HuH-7 (cell line): Measurements from ENCODE around the gene CD82.

Experiments
- DNase-seq: peaks from one replicate; pipeline ENCODE4 v3.0.0; 2011; ENCODE audit warnings: low spot score

The CD82 gene

DNA sequence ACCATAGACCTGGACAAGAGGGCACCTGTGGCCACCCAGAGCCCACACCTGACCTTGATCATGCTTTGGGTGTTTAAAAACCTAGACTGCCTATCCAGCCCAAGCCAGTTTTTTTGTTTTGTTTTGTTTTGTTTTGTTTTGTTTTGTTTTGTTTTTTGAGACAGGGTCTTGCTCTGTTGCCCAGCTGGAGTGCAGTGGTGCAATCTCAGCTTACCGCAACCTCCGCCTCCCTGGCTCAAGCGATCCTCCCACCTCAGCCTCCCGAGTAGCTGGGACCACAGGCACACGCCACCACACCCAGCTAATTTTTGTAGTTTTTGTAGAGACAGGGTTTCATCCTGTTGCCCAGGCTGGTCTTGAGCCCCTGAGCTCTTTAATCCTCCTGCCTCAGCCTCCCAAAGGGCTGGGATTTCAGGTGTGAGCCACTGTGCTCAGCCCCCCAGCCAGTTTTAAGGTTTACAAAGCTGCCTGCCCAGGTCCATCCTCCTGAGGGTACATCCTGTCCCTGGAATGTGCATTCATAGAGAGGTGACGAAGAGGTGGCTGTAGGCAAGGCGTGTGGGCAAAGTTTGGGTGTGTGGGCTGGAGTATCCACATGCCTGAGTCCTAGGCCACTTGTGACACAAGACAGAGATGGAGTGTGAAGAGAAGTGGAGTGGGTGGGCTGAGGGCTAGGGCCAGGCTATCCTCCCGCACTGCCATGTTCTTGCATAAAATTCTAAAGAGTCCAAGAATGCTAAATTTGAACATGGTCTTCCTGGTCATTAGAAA lies 3.3 kb upstream of the CD82 start:
- no peak for DNase-seq

GRCh38 chr11:44562845-44563460 lies 2.5 kb upstream of the CD82 start:
- DNase-seq, result no peak

DNA sequence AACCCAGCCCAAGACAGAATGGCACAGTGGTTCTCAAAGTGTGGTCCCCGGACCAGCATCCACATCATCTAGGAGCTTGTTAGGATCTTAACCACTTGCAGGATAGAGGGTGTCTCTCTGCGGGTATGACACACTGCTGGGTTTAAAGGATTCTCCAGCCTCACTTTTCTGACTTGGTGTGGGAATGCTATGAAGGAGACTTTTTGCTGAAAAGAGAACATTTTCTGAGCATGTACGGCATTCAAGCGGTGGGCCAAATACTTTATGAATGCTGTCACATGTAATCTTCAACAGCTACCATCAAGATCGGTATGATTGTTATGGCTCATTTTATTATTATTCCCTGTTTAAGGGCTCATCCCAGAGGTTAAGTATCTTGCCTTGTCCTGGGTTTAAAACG lies 1.8 kb upstream of the CD82 start:
- no peak for DNase-seq

DNA sequence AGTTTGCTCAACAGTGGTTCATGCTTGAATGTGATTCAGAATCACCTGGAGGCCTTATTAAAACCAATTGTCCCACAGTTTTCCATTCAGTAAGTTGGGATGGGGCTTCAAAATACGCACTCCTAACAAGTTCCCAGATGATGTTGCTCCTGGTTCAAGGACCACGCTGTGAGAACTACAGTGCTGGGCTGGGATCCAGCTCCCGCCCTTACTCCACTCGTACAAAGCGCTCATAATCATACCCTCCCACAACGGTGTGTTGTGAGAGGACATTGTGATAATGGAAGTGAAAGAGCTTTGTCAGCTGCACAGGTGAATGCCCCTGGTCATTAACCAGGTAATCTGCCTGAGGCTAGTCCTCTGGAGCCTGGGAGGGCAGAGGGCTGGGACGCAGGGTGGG lies 1.3 kb upstream of the CD82 start:
- DNase-seq, result no peak

DNA sequence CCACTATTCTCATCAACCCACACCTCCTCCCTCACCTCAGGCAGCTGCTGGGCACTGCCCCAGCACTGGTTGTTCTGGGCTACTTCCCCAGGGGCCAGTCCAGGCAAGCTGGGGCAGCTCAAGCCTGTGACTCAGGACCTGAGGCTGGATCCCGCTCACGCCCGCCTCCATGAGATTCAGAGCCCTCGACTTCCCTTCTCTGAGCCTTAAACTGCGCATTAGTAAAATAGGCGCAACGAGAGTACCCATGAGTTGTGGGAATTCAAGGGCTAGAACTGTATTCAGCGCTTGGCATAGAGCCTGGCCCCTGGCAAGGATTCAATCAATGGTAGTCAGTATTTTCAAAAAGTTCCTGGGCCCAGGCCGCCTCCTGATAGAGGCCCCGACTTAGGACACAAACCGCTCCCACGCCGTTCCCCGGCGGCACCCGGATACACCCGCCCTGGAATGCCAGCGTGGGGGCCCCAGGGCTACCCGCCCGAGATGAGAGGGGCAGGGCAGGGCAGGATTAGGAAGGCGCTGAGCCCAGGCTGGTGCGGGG lies 723 bp upstream of the CD82 start:
- DNase-seq, result no peak

- DNase-seq, result no peak
Observed at GRCh38 chr11:44565953-44566949, 788 bp downstream of the CD82 start.

GRCh38 chr11:44566952-44567875 lies 1.8 kb downstream of the CD82 start:
- DNase-seq, result no peak

DNA sequence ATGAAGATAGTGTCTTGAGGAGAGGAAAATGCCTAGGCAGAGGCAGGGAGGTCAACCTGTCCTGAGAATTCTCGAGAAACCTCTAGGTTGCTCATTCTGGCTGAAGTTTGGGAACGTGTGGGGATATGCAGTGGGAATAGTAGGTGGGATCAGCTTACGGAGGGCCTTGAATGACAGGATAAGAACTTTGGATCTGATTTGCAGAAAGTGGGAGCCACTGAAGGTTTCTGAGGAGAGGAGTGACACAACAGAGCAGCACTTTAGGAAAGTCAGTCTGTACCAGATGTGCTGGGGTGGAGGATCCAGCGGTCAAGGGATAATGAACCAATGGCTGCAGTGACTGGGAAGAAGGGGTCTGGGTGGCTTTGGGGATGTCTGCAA lies 2.4 kb downstream of the CD82 start:
- DNase-seq, result no peak

- no peak for DNase-seq
Observed at GRCh38 chr11:44568331-44568657, 2.8 kb downstream of the CD82 start.

- no peak for DNase-seq
Observed at GRCh38 chr11:44568658-44569473, 3.4 kb downstream of the CD82 start.

GRCh38 chr11:44570411-44571155 lies 5.1 kb downstream of the CD82 start:
- DNase-seq, result no peak

DNA sequence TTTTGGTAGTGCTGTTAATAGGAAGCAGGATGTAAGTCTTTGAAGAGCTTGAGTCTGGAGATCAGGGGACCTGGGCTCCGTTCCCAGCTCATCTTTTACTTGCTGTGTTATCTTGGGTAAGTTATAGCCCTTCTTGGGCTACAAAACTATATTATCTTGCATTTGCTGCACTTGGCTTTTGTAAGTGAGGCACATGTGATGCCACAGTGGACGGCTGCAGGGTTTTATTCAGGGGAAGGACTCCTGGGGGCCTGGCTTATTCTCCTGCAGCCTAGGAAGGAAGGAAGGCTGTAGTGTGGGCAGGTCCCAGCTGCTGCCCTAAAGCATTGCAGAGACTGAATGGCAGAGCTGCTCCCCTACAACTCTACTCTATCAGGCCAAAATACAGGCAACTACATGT lies 6.4 kb downstream of the CD82 start:
- DNase-seq, result no peak

- no peak for DNase-seq
Observed at GRCh38 chr11:44572436-44572835, 7.0 kb downstream of the CD82 start.

DNA sequence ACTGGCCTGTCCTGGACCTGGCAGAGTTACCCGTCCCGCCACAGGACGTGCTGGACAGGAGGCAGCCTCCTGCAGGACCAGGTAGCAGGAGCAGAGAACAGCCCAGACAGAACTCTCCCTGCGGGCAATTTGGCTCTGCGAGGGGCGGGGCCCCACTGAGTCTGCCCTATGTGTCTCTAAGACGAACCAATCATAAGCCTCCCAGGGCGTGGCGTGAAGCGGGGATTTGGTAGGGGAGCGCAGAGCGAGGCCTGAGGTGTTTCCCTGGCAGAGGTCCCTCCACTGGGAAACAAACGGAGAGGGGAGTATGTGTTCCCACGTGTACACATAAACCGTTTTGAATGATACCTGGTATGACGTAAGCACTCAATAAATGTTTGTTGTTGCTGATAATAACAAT lies 7.4 kb downstream of the CD82 start:
- no peak for DNase-seq

GRCh38 chr11:44573333-44573732 lies 7.9 kb downstream of the CD82 start:
- DNase-seq, result no peak

DNA sequence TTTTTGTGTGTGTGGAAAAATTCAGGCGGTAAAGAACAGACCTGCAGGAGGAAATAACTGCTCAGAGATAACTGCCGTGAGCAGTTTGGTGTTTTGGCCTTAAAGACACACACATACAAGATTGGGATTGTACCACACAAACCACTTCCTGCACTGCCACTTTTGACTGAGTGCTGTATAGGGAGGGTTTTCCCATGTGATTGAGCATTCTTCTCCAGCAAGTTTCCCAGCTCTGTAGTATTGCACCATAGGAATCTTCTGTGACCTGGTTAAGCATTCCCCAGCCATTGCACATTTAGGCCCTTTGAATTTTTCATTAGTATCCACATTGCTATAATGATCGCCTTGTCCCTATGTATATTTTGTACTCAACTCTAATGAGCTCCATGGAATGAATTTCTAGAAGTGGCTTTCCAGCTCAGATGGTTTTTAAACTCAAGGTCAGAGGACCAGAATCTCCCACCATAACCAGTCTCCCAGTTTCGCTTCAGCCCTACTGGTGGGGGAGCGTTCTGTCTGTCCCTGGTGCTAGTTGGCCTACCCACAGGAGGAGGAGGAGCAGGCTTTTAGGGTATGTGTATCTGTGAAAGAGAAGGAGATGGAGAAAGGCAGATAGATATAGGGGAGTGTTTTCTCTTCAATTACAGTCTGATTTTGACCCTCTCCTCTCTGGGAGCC lies 9.3 kb downstream of the CD82 start:
- DNase-seq, result no peak

DNA sequence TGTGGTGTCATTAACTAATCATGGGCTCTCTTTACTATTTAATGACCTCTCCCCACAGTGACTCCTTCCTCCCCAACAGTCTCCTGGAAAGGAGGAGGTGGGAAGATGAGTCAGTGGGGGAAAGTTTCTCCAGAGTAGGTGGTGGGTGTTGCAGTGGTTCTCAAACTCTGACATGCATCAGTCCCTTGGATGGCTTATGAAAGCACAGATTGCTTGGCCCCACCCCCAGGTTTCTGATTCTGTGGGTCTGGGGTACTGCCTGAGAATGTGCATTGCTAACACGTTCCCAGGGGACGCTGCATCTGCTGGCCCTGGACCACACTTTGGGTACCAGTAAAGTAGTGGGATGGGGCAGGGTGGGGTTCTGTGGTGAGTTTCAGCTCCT lies 9.8 kb downstream of the CD82 start:
- no peak for DNase-seq

GRCh38 chr11:44575962-44576361 lies 10.5 kb downstream of the CD82 start:
- DNase-seq, result no peak

GRCh38 chr11:44576656-44577055 lies 11.2 kb downstream of the CD82 start:
- DNase-seq, result no peak
